GM18499 (cell line): Measurements from ENCODE around the gene MRPL37.
"Not testable (repeated sequence)": the region's sequence is repeated elsewhere in the genome, so short reads cannot be mapped to it uniquely, and the experiment has no call there.

ENCODE experiments used
- ATAC-seq: cut with Tn5 transposase; IDR thresholded peaks from one replicate; pipeline ENCODE4 v1.9.1; 2021; ENCODE audit warnings: moderate number of reproducible peaks; ENCODE audit not compliant: insufficient read depth, unreplicated experiment

MRPL37 gene

GRCh38 chr1:54171606-54172005 is 28.4 kb upstream of the MRPL37 start:
- no peak for ATAC-seq

GRCh38 chr1:54172614-54173599 is 27.1 kb upstream of the MRPL37 start:
- ATAC-seq: no peak

GRCh38 chr1:54173681-54174080 is 26.3 kb upstream of the MRPL37 start:
- ATAC-seq: no peak

- no peak for ATAC-seq
These were observed 25.9 kb upstream of the MRPL37 start for GRCh38 chr1:54174106-54174505.

- no peak for ATAC-seq
These were observed 23.2 kb upstream of the MRPL37 start for GRCh38 chr1:54176621-54177327.

- no peak for ATAC-seq
These were observed 22.2 kb upstream of the MRPL37 start for GRCh38 chr1:54177726-54178125.

GRCh38 chr1:54178296-54179070 is 21.5 kb upstream of the MRPL37 start:
- ATAC-seq: no peak

GRCh38 chr1:54180701-54181360 is 19.1 kb upstream of the MRPL37 start:
- no peak for ATAC-seq

- ATAC-seq: no peak
These were observed 13.9 kb upstream of the MRPL37 start for GRCh38 chr1:54186056-54186455.

- no peak for ATAC-seq
These were observed 11.7 kb upstream of the MRPL37 start for GRCh38 chr1:54188291-54188690.

GRCh38 chr1:54190526-54190925 is 9.4 kb upstream of the MRPL37 start:
- no peak for ATAC-seq

GRCh38 chr1:54191525-54191924 is 8.4 kb upstream of the MRPL37 start:
- ATAC-seq: no peak

GRCh38 chr1:54193453-54193852 is 6.5 kb upstream of the MRPL37 start:
- ATAC-seq: no peak

- ATAC-seq: no peak
These were observed 709 bp upstream of the MRPL37 start for GRCh38 chr1:54199151-54199764.

- no peak for ATAC-seq
These were observed 591 bp downstream of the MRPL37 start for GRCh38 chr1:54200519-54200997.

- ATAC-seq: no peak
These were observed 4.2 kb downstream of the MRPL37 start for GRCh38 chr1:54204199-54204598.

- ATAC-seq: no peak
These were observed 7.3 kb downstream of the MRPL37 start for GRCh38 chr1:54207287-54207686.

- not testable (repeated sequence) for ATAC-seq
These were observed 7.9 kb downstream of the MRPL37 start for GRCh38 chr1:54207896-54208295.

GRCh38 chr1:54212872-54213271 is 12.9 kb downstream of the MRPL37 start:
- ATAC-seq: no peak

- ATAC-seq: no peak
These were observed 15.6 kb downstream of the MRPL37 start for GRCh38 chr1:54215523-54215922.
